Activated T-helper 17 cell treated with anti-CD3 and anti-CD28 coated beads, Interleukin-2, amount 50 U/mL, for 72 hours (primary cell): ENCODE data around the gene SNRPD3. TPM values are rescaled to one million over a fixed set of nuclear protein-coding genes. Genes with fewer than 3 reads are reported as not detected.
"Not testable (repeated sequence)": the region's sequence is repeated elsewhere in the genome, so short reads cannot be mapped to it uniquely, and the experiment has no call there.

ENCODE experiments used
- ATAC-seq: fragments of 150-1000 bp; cut with Tn5 transposase; replicated peaks from 2 replicates; pipeline ENCODE4 v1.10.0; 2021; ENCODE audit warnings: mild to moderate bottlenecking, moderate library complexity
- H3K27ac Mint-ChIP-seq: one replicate; pipeline ENCODE4 v1.8.0; 2022; ENCODE audit warnings: mixed read lengths
- H3K27me3 Mint-ChIP-seq: one replicate; pipeline ENCODE4 v1.8.0; 2022; ENCODE audit warnings: mixed read lengths
- H3K36me3 Mint-ChIP-seq: one replicate; pipeline ENCODE4 v1.8.0; 2022; ENCODE audit warnings: low read depth, mild to moderate bottlenecking, mixed read lengths
- H3K4me1 Mint-ChIP-seq: one replicate; pipeline ENCODE4 v1.8.0; 2022; ENCODE audit warnings: mixed read lengths
- H3K4me3 Mint-ChIP-seq: one replicate; pipeline ENCODE4 v1.8.0; 2022; ENCODE audit warnings: mild to moderate bottlenecking, mixed read lengths
- H3K9me3 Mint-ChIP-seq: one replicate; pipeline ENCODE4 v1.8.0; 2022; ENCODE audit warnings: mixed read lengths
- total RNA-seq, 2 donors: library from RNA; stranded (reverse); gene quantifications; one replicate each; pipeline ENCODE4 v1.2.3, GENCODE V29; 2022

Gene SNRPD3
- total RNA-seq, 2 donors from 2014 or later: 81.1 to 128 TPM

DNA sequence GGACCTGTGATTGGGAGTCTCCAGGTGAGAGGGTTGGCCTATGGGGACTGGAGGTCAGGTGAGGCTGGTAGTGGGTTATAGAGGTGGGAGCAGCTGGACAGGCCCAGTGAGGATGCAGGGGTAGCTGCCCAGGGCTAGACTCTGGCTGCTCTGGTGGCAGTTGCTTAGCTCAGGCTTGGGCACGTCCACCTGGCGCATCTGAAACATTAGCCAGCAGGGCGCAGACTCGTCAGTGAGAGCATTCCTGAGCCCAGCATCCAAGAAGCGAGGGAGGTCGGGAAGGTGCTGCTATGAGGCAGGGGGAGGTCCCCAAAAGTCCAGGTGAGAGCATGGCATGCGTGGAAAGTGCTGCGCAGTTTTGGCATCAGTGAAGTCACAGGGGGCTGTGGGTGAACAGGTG lies 43.7 kb downstream of the SNRPD3 start:
- Mint-ChIP-seq H3K36me3 (no peaks in the 10 kb centered on the region), H3K4me1 (peaks cover 6% of the 10 kb centered on the region), H3K27me3 (no peaks in the 10 kb centered on the region), H3K4me3 (no peak overlapping the region), H3K27ac (peak overlapping the region; percentile 39), H3K9me3 (no peaks in the 10 kb centered on the region)
- no peak for ATAC-seq

DNA sequence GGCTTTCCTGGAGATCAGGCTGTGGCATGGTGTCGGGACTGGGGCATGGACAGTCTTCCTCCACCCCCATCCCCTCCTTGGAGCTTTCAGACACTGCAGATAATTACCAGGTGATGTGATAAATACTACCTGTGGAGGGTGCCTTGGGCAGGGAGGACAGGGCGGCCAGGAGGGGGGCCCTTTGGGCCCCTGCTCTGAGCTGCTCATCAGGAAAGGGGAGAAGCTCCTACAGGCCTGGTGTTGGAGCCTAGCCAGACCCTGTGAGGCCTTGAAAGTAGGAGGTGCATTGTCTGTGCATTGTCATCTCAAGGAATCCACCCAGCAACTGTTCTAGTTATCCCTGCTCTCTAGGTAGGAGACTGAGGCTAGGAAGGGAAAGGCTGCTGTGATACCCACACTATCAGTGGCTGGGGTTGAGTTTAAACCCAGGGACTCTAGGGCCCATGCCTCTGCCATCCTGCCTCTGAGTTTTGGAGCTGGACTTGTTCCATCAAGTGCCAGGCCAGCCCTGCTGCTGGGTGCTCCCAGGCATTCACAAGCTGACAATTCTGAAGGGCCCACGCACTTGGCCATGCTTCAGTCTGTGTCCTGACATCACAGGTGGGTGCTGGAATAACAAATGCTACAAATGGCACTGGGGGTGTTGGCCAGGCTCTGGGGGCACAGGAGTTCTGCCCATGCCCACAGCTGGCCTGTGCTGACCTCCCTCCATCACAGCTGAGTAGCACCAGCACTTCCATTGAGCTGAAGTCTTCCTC lies 44.3 kb downstream of the SNRPD3 start:
- not testable (repeated sequence) for H3K27me3 Mint-ChIP-seq
- peak overlapping the region; percentile 39 for H3K27ac Mint-ChIP-seq

DNA sequence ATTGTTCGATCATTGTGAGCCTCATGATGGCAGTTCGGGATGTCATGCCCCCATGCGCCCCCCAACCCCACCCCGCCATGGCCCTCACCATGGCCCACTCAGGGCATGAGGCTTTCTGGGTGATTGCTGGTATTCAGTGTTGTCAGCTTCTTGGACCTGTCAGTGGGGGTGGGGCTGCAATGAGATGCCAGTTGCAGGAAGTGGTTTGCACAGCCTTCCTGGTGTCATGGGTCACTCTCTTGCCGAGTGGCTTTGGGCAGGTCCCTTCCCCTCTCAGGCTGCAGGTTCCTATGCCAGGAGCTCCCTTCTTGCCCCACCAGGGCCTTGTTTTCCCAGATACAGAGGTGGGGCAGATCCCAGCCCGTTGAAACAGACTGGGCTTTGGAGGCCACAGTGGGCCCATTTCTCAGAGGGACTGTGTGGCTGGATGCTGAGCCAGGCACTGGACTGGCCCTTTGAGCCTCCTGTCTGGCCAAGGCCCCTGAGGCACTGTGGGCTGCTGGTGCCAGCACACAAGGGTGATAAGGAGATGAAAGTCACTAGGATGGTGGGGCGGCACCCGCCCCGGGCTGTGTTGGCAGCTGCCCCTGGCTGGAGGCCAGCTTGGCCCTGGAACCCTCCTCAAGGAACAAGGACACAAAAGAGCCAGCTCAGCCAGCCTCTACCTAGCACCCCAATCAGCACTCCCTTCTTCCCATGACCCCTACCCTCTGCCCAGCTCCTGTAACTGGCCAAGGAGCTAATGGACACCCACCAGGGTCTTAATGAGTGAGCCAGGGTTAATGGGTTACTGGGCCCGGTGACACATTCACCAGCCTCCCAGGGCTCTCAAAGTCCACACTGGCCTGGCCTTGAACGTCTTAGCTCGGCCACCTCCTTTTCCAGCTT lies 45.7 kb downstream of the SNRPD3 start:
- peaks cover 6% of the 10 kb centered on the region for H3K4me1 Mint-ChIP-seq
- ATAC-seq: peak; percentile 37
- no peaks in the 10 kb centered on the region for H3K9me3 Mint-ChIP-seq
- no peak overlapping the region for H3K4me3 Mint-ChIP-seq
- H3K27ac Mint-ChIP-seq: no peak overlapping the region
- no peaks in the 10 kb centered on the region for H3K36me3 Mint-ChIP-seq
- no peaks in the 10 kb centered on the region for H3K27me3 Mint-ChIP-seq

More for the DNA sequence above, 44.3 kb downstream of the SNRPD3 start:
- not testable (repeated sequence) for H3K9me3 Mint-ChIP-seq, H3K4me3 Mint-ChIP-seq, ATAC-seq, H3K4me1 Mint-ChIP-seq, H3K36me3 Mint-ChIP-seq

GRCh38 chr22:24602105-24602749 lies 46.4 kb downstream of the SNRPD3 start:
- H3K36me3 Mint-ChIP-seq, H3K4me1 Mint-ChIP-seq, H3K27ac Mint-ChIP-seq, ATAC-seq, H3K4me3 Mint-ChIP-seq, H3K9me3 Mint-ChIP-seq, H3K27me3 Mint-ChIP-seq: not testable (repeated sequence)

- not testable (repeated sequence) for H3K9me3 Mint-ChIP-seq, H3K27me3 Mint-ChIP-seq, H3K4me1 Mint-ChIP-seq, ATAC-seq, H3K36me3 Mint-ChIP-seq
- Mint-ChIP-seq H3K27ac (peak within 1 kb of the TSS; percentile 77), H3K4me3 (peak within 1 kb of the TSS; percentile 67)
Observed at GRCh38 chr22:24602847-24603769, 47.3 kb downstream of the SNRPD3 start, which contains the start of gene GGT1. TSS of gene GGT1 (plus strand) at chr22:24603193. CDS start at chr22:24611082, 7,889 bp downstream.

DNA sequence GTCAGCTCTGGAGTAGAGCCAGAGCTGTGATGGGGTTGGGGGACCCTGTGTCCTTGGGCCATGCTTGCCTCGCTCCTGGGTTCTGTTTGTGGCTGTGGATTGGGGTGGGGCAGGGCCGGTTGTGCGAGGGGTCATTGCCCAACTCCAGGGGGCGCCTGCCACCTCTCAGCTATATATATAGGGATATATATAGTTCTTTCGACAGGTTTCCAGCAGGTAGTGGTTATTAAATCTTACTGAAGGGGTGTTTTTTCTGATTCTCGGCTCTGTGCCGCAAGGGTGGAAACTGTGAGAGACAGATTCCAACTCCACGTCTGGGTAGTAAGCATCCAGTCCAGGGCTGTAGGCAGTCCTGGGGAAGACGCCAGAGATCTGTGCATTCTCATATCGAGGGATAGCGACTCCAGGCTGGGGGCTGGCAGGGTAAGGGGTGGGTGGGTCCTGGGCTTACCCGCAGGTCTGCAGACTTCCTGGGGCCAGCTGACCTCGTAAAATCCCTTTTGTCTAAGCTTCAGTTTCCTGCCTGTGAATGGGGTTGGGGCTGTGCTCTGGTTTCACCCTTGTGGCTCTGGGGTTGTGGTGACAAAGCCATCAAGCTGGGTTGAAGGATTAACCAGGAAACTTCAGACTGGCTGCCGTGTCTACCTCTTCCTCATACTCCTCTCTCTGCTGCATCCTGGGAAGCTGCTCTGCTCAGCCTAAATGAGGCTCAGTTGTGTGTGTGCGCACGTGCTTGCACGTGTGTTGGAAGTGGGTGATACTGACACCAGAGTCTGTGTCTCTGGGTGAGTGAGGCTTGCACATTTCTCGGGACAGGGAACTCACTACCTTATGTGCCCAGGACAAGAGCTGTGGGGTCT lies 48.2 kb downstream of the SNRPD3 start:
- not testable (repeated sequence) for H3K9me3 Mint-ChIP-seq, H3K27me3 Mint-ChIP-seq, H3K4me1 Mint-ChIP-seq
- peak overlapping the region; percentile 67 for H3K4me3 Mint-ChIP-seq
- H3K27ac Mint-ChIP-seq: peak overlapping the region; percentile 77
- ATAC-seq: peak; percentile 38
- H3K36me3 Mint-ChIP-seq: peaks cover 13% of the 10 kb centered on the region

GRCh38 chr22:24606340-24606739 lies 50.5 kb downstream of the SNRPD3 start:
- H3K9me3 Mint-ChIP-seq, H3K27me3 Mint-ChIP-seq, H3K4me1 Mint-ChIP-seq, H3K27ac Mint-ChIP-seq, ATAC-seq: not testable (repeated sequence)
- Mint-ChIP-seq H3K4me3 (peak overlapping the region; percentile 47), H3K36me3 (peaks cover 18% of the 10 kb centered on the region)

DNA sequence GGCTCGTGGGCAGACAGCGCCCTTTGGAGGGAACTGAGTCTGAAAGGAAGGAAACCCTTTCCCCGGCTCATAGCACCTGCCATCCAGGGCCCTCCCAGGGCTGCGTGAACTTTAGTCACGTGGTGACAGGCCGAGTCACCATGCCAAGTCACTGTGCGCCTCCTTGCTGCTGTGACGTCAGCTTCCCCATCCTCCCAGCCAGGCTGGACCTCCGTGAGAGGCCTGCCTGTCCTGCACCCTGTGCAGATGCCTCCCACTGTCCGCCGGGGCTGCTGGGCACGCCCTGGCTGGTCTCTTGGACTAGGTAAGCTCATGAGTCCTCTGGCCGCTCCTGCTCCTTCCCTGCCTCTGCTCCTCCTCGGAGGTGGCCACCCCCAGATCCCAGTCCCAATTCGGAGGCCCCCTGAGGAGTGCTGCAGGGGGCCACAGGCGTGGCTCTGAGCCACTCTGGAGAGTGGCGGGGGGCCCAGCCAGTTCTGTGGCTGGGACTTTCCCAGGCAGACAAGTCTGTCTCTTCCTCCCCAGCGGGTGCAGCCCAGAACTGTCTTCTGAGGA lies 51.7 kb downstream of the SNRPD3 start:
- not testable (repeated sequence) for H3K4me1 Mint-ChIP-seq, H3K9me3 Mint-ChIP-seq, H3K27me3 Mint-ChIP-seq
- Mint-ChIP-seq H3K36me3 (peaks cover 18% of the 10 kb centered on the region), H3K4me3 (peak overlapping the region; percentile 98), H3K27ac (peak overlapping the region; percentile 99)
- peak; percentile 96 for ATAC-seq

DNA sequence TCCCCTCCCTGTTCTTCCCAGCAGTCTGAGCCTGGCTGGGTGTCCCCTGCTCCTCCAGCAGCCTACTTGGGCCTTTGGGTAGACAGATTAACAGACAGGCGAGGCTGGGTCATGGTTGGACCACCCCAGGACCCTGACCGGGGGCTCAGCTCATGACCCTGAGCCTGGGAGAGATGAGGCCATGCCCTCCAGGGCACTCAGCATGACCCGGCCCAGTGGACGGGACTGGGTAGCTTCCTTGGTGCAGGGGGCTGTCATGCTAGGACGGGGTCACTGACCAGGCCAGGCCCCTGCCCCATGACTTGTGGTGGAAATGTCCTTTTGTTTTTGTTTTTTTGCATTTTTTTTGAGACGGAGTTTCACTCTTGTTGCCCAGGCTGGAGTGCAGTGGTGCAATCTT lies 52.5 kb downstream of the SNRPD3 start:
- H3K4me1 Mint-ChIP-seq, H3K27me3 Mint-ChIP-seq, H3K9me3 Mint-ChIP-seq, ATAC-seq: not testable (repeated sequence)
- Mint-ChIP-seq H3K36me3 (peaks cover 18% of the 10 kb centered on the region), H3K27ac (peak overlapping the region; percentile 99), H3K4me3 (peak overlapping the region; percentile 98)

DNA sequence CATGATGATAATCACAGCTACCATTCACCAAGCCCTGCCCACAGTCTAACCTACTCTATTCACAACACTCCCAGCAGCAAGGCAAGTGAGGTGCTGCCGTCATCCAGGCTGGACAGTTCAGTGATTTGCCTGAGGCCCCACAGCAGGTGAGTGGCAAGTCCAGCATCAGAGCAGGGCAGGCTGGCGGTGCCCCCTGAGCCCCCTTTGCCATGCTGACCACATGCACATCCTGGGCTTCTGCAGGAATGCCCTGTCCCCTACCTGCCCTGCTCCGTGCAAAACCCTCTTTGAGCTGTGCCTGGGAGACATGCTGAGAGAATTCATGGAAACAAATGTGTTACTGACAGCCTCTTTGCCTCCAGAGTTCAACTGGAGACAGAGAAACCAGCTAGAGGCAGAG lies 54.1 kb downstream of the SNRPD3 start:
- ATAC-seq, H3K27ac Mint-ChIP-seq, H3K9me3 Mint-ChIP-seq, H3K4me3 Mint-ChIP-seq, H3K27me3 Mint-ChIP-seq, H3K4me1 Mint-ChIP-seq: not testable (repeated sequence)
- H3K36me3 Mint-ChIP-seq: peaks cover 18% of the 10 kb centered on the region

DNA sequence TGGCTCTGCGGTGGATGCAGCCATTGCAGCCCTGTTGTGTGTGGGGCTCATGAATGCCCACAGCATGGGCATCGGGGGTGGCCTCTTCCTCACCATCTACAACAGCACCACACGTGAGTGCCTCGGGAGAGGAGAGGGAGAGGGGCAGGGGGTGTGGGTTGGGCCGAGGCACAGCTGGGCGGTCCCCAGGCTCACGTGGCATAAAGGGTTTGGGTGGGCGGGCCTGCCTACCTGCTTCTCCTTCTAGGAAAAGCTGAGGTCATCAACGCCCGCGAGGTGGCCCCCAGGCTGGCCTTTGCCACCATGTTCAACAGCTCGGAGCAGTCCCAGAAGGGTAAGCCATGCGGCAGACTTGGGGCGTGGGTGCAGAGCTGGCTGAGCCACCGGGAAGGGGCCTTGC lies 59.0 kb downstream of the SNRPD3 start:
- H3K27me3 Mint-ChIP-seq, H3K9me3 Mint-ChIP-seq, ATAC-seq, H3K27ac Mint-ChIP-seq, H3K4me1 Mint-ChIP-seq, H3K4me3 Mint-ChIP-seq: not testable (repeated sequence)
- H3K36me3 Mint-ChIP-seq: peaks cover 21% of the 10 kb centered on the region

DNA sequence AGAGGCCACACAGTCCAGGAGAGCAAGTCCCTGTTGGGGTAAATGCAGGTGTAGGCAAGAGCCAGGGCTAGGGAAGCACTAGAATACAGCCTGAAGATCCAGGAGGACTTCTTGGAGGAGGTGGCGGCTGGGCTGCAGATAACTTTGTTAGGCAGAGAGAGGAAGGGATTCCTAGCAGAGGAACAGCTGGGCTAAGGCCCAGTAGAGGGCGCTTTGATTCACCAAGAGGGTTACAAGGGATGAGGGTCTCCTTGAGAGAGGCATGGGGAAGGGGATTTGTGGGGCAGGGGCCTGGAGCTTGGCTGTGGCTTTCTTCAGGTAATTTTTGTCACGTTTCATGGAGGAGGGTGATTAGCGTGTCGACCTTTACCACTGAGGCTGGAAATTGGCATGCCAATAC lies 65.4 kb downstream of the SNRPD3 start:
- H3K9me3 Mint-ChIP-seq, H3K27me3 Mint-ChIP-seq, H3K27ac Mint-ChIP-seq, H3K4me1 Mint-ChIP-seq, H3K4me3 Mint-ChIP-seq, ATAC-seq: not testable (repeated sequence)
- peaks cover 29% of the 10 kb centered on the region for H3K36me3 Mint-ChIP-seq

DNA sequence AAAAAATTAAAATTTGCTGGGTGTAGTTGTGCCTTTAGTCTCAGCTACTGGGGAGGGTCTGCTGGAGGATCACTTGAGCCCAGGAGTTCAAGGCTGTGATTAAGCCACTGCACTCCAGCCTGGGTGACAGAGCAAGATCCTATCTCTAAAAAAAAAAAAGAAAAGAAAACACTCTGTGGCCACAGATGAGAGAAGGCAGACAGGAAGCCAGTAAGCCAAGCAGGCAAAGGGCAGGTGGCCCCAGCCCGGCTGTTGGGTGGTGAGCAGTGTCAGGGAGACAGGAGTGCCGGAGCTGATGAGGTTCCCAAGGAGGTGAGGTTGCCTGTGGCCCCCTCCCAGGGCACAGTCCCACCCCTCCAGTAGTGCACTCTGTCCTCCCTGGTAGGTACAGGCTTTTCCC lies 66.8 kb downstream of the SNRPD3 start:
- not testable (repeated sequence) for H3K4me1 Mint-ChIP-seq, H3K4me3 Mint-ChIP-seq, H3K9me3 Mint-ChIP-seq, ATAC-seq, H3K27me3 Mint-ChIP-seq, H3K27ac Mint-ChIP-seq
- H3K36me3 Mint-ChIP-seq: peaks cover 23% of the 10 kb centered on the region
